ENCODE measurements around the gene ACBD4.
A peak's percentile ranks its signal among the peaks of the same experiment; 100 is the strongest.

Gene ACBD4

DNA sequence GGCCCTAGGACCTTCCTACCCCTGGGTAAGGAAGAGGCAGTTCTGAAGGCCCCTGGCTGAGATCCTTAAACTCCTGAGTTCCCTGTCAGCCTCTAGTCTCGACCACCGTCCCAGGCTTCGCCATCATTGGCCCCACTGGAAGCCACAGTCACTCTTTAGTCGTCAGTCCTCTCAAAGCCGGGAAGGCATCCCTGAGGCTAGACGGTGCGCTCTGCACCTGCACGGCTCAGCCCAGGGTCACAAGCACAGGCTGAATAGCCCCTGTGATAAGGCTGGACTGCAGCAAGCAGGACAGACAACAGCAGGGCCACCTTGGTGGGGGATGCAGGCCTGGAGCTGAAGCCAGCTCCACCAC is 9.5 kb downstream of the ACBD4 start:
- peaks cover 36% of the 10 kb centered on the region for H3K4me1 ChIP-seq (ENCODE audit: control insufficient read depth, low read length)
- no peak overlapping the region for H3K27ac ChIP-seq (ENCODE audit: low read depth, low read length)
- no peak overlapping the region for H3K4me3 ChIP-seq (ENCODE audit: low read length)
- peaks cover 6% of the 10 kb centered on the region; the same call in 1 of the 2 replicates for H3F3A ChIP-seq (ENCODE audit: control insufficient read depth, insufficient read depth)
- TF ChIP-seq EZH2phosphoT487 (IDR thresholded peaks at IDR 0.05; ENCODE audit: borderline replicate concordance, low read length): no peak
- TF ChIP-seq CTCF (IDR thresholded peaks at IDR 0.05; ENCODE audit: low read depth, low read length, poor library complexity, severe bottlenecking): no peak
- H3K4me2 ChIP-seq (ENCODE audit: low read length): no peak overlapping the region; the same call in 1 of the 2 replicates
- H3K9me3 ChIP-seq (ENCODE audit: control insufficient read depth, insufficient read depth, low read length): no peaks in the 10 kb centered on the region
- peaks cover 14% of the 10 kb centered on the region for H3K79me2 ChIP-seq (ENCODE audit: control insufficient read depth, low read length)
- peaks cover 5% of the 10 kb centered on the region; the same call in 1 of the 2 replicates for H3K36me3 ChIP-seq (ENCODE audit: control insufficient read depth, low read length)
- H4K20me1 ChIP-seq (ENCODE audit: control insufficient read depth, insufficient read depth, low read depth, low read length): peaks cover 7% of the 10 kb centered on the region
- no peaks in the 10 kb centered on the region for H3K9me2 ChIP-seq (replicated peaks; ENCODE audit: control insufficient read depth, low read length)
- peaks cover 36% of the 10 kb centered on the region for H3K27me3 ChIP-seq (ENCODE audit: control insufficient read depth, low read length)

DNA sequence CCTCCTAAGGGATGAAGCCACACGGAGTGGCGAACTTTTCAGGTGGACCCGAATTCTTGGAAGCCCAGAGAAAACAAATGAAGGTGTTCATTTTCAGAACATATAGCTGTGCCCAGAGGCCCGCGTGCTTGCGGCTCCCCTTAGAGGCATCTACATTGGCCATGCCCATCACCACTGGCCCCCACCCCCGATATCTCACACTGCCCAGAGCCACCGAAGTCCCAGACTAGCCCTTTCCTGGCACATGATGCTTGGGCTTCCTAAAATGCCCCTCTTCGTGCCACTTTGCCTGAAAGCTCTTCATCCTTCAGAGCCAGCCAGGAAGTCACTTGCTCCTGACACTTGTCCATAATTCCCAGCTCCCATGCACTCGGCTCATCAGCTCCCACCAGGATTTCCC is 10.7 kb downstream of the ACBD4 start:
- Histone ChIP-seq H4K20me1 (ENCODE audit: control insufficient read depth, insufficient read depth, low read depth, low read length) (peaks cover 8% of the 10 kb centered on the region), H3K9me2 (replicated peaks; ENCODE audit: control insufficient read depth, low read length) (no peaks in the 10 kb centered on the region), H3K9me3 (ENCODE audit: control insufficient read depth, insufficient read depth, low read length) (no peaks in the 10 kb centered on the region), H3F3A (ENCODE audit: control insufficient read depth, insufficient read depth) (peaks cover 12% of the 10 kb centered on the region), H3K79me2 (ENCODE audit: control insufficient read depth, low read length) (peaks cover 17% of the 10 kb centered on the region), H3K4me2 (ENCODE audit: low read length) (peak overlapping the region; percentile 80), H3K4me3 (ENCODE audit: low read length) (no peak overlapping the region), H3K36me3 (ENCODE audit: control insufficient read depth, low read length) (peaks cover 7% of the 10 kb centered on the region; the same call in 1 of the 2 replicates), H3K27me3 (ENCODE audit: control insufficient read depth, low read length) (peaks cover 36% of the 10 kb centered on the region), H3K4me1 (ENCODE audit: control insufficient read depth, low read length) (peaks cover 46% of the 10 kb centered on the region), H3K27ac (ENCODE audit: low read depth, low read length) (no peak overlapping the region)
- TF ChIP-seq CTCF (IDR thresholded peaks at IDR 0.05; ENCODE audit: low read depth, low read length, poor library complexity, severe bottlenecking): no peak
- no peak for TF ChIP-seq EZH2phosphoT487 (IDR thresholded peaks at IDR 0.05; ENCODE audit: borderline replicate concordance, low read length)

DNA sequence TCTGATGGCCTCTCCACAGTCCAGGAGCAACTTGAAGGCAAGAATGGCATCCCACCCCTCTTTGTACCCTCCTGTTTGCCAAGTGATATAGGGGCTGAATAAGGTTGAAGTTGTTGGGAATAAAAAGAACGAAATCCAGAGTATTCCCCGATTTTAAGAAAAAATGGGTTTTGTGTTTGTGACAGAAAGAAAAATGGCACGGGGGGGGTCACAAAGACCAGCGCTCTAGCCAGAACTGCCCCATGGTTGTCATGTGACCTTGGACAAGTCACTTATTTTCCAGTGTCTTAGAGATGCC is 11.1 kb downstream of the ACBD4 start:
- Histone ChIP-seq H3K4me3 (ENCODE audit: low read length) (peak overlapping the region; percentile 84), H3K79me2 (ENCODE audit: control insufficient read depth, low read length) (peaks cover 17% of the 10 kb centered on the region), H3K9me3 (ENCODE audit: control insufficient read depth, insufficient read depth, low read length) (no peaks in the 10 kb centered on the region), H3K36me3 (ENCODE audit: control insufficient read depth, low read length) (peaks cover 7% of the 10 kb centered on the region; the same call in 1 of the 2 replicates), H4K20me1 (ENCODE audit: control insufficient read depth, insufficient read depth, low read depth, low read length) (peaks cover 8% of the 10 kb centered on the region), H3K27me3 (ENCODE audit: control insufficient read depth, low read length) (peaks cover 36% of the 10 kb centered on the region), H3F3A (ENCODE audit: control insufficient read depth, insufficient read depth) (peaks cover 16% of the 10 kb centered on the region), H3K4me1 (ENCODE audit: control insufficient read depth, low read length) (peaks cover 50% of the 10 kb centered on the region), H3K9me2 (replicated peaks; ENCODE audit: control insufficient read depth, low read length) (no peaks in the 10 kb centered on the region), H3K4me2 (ENCODE audit: low read length) (peak overlapping the region; percentile 80), H3K27ac (ENCODE audit: low read depth, low read length) (no peak overlapping the region)
- TF ChIP-seq EZH2phosphoT487 (IDR thresholded peaks at IDR 0.05; ENCODE audit: borderline replicate concordance, low read length) (no peak), CTCF (IDR thresholded peaks at IDR 0.05; ENCODE audit: low read depth, low read length, poor library complexity, severe bottlenecking) (no peak)

Measured in DOHH2 (cell line).